ENCODE measurements around the gene ITGB1BP1. TPM values are rescaled to one million over a fixed set of nuclear protein-coding genes. Genes with fewer than 3 reads are reported as not detected.

ITGB1BP1 gene
- total RNA-seq, 2 donors from 2014 or later, result 100 to 143 TPM

DNA sequence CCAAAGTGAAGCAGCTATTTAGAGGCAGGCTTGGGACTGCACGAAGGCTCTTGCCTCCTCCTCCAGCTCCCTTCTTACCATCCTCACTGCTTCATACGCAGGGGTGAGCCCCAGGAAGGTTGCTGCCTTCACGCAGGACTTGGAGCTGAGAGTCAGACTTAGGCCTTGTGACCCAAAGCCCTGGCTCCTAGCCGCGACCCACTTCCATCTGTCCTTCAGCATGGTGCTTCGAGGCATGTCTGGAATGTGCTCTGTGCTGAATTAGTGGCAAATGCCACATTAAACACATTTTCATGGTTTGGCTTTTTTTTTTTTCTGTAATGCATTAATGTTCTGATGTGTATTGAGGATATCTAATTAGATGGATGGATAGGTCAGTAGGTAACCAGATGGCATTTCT, 37.5 kb downstream of the ITGB1BP1 start:
- peak; percentile 70 for DNase-seq (ENCODE audit: low spot score)
- intact Hi-C loops (cut with DNase I), result no loop called here

DNA sequence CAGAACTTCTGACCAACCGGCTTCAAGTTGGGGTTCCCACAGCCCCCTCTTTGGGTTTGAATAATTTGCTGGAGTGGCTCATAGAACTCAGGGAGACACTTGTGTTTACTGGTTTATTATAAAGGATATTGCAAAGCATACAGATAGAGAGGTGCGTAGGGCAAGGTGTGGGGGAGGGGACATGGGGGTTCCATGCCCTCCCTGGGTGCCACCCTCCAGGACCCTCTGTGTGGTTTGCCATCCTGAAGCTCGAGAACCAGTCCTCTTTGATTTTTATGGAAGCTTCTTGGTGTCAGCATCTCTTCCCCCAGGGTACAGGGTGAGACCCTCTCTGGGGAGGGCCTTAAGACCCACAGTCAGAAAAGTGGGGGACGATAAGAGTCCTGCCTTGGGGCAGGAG, 38.8 kb downstream of the ITGB1BP1 start:
- peak; percentile 35 for DNase-seq (ENCODE audit: low spot score)
- intact Hi-C loops (cut with DNase I), result no loop called here

DNA sequence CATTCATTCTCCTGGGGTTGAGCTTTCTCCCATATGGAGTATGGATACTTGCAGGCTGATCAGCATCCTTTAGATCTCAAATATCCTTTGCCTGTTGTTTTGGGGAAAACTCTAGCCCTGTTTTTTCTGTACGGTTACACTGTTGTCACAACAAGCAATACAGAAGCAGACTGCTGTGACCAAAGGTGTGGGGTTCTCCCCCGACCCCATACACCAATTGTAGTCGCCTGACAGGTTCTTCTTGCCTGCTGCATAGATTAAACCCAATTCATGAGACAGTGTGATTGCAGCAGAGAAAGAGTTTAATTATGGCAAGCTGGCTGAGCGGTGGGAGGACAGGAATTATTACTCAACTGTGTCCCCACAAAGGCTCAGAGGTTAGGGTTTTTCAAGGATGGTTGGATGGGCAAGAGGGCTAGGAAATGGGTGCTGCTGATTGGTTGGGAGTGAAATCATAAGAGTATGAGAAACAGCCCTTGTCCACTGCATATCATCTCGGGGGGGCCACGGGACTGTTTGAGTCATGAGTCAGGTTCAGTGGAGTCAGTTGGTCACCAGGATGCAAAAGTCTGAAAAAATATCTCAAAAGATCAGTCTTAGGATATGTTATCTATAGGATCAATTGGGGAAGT, 40.6 kb downstream of the ITGB1BP1 start:
- DNase-seq (ENCODE audit: low spot score), result peak; percentile 35

DNA sequence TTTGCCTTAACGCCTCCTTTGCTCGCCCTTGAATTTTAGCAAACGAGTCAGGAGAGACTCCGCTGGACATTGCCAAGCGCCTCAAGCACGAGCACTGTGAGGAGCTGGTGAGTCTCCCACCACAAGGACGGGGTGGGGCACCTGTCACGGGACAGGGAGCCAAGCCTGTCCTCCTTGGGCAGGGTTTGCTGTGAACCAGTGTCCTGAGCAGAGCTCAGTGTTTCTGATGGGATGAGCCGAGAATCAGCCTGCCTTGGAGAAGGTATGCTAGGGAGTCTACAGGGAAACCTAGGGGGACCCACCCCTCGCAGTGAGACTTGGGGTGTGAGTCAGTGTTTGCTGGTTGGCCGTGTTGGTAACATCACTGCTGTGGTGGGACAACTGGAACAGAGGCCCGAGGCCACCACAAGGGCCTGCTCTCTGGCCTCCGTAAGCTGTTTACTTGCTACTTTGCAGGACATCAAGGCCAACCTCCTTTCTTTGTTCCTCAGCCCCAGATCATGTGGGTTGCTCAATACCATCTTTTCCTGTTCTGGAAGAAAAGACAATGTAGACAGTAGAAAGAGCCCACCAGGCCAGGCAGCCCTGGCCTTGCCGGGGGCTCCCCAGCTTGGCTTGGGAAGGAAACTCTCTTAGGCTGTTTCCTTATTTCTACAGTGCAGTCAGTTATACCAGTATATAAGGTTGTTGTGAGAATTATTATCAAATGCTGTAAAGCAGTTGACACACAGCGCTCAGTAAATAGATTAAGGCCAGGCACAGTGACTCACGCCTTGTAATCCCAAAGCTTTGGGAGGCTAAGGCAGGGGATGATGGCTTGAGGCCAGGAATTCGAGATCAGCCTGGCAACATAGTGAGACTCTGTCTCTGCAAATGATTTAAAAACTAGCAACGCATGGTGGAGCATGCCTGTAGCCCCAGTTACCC, 42.4 kb downstream of the ITGB1BP1 start:
- intact Hi-C loops (cut with DNase I), result no loop called here
- DNase-seq (ENCODE audit: low spot score), result peak; percentile 88

More for the DNA sequence above, 40.6 kb downstream of the ITGB1BP1 start:
- intact Hi-C loops (cut with DNase I), result no loop called here

DNA sequence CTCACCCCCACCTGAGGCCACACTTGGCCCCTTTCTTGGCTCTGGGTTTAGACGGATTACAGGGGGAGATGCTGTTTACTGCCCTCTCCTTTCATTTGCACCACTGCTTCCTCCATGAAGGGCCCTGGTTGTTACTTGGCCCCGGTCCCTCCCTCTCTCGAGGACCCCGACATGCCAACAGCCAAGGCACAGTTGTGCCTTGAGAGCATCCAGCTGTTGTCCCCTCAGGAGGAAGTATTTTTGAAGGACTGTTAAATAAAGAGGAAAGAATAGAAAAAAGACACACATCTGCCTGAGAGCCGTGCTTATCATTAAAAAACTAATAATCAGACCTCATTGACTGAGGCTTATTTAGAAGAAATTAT, 44.0 kb downstream of the ITGB1BP1 start:
- no peak for DNase-seq (ENCODE audit: low spot score)
- intact Hi-C loops (cut with DNase I), result no loop called here

DNA sequence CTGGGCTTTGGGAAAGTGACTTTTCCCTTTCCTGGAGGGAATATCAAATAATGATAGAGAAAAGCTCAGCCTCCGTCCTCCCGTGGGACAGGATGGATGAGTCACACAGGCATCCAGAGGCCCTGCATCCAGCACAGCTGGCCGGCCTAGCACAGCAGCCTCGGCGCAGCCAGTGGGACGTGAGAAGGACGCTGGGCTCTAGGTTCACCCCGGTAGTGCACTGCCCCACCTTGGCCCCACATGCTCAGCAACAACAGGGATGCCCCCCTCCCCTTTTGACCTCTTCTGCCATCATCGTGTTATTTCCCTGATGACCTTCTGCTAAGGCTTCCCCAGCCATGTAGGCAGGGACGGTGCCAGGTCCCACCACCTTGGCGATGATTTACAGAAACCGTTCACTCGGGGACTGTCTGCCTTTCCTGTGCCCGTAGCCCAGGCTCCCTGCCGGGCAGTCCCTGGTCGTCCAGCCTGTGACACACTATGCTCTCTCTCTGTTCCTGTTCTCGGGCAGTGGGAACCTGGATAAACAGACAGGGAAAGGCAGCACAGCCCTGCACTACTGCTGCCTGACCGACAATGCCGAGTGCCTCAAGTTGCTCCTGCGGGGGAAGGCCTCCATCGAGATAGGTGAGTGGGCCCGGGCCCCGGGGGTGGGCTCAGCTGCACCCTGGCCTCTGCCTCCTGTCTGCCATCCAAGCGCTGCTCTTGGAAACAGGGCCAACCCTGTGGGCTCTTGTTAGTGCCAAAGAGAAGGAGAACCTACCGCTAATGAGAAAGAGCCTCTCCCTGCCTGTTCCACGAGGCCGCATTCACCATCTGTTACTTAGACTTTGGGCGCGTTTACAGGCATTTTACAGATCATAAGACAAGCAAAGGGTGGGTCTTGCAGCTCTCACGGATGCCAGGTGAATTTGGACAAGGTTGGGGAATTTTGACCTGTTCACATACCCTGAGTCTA, 44.6 kb downstream of the ITGB1BP1 start:
- intact Hi-C loops (cut with DNase I), result no loop called here
- DNase-seq (ENCODE audit: low spot score), result peak; percentile 94

DNA sequence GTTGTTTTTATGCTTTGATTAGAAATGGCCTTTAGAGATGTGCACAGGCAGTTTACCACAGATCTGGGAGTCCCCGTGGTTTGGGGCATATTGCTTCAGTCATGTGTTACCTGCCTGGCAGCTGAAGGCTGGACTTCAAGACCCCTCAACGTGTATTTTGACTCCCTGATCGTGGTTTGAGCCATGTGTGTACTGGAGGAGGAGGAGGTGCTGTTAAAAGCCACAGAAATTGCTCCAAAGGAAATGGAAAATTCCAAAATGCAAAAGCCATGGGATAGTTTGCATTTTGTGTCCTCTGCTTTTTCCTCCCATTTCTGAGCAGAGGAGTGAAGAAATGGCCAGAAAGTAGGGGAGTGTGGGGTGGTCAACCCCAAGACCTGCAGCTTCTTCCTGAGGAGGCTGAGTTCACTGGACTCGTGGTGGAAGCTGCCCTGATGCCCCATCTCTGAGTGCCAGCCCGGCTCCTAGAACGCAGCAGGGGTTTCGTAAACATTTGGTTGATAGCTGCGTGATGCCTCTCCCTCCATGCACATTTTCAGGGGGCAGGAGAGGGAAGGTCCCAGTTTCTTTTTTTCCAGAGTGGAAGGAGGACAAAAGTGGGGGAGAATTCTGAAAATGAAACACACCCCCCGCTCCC, 45.7 kb downstream of the ITGB1BP1 start:
- intact Hi-C loops (cut with DNase I), result no loop called here
- no peak for DNase-seq (ENCODE audit: low spot score)

DNA sequence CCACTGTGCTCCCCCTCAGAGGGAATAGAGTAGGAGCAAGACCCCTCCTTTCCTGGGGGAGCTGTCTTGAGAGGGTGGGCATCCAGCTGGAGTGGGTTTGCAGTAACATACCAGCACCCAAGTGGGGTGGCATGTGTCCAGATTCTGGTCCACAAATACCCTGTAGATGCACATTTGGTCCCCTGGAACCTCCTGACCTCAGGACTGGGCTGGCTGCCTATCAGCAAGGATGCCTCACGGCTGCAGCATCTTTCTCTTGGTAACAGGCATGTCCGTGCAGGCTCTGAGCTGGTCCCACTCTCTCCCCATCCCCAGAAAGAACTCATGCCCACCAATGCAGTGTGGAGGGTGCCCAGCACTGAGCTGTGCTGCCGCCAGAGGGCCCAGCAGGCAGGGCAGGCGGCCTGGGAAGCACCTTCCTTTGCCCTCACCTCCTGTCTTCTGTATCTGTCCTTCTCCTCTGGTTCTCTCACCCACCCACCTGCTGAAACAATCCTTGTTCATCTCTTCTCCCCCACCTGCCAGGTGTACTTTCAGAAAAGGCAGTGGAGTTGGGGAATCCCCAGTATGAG, 47.4 kb downstream of the ITGB1BP1 start:
- intact Hi-C loops (cut with DNase I), result no loop called here
- DNase-seq (ENCODE audit: low spot score), result no peak

DNA sequence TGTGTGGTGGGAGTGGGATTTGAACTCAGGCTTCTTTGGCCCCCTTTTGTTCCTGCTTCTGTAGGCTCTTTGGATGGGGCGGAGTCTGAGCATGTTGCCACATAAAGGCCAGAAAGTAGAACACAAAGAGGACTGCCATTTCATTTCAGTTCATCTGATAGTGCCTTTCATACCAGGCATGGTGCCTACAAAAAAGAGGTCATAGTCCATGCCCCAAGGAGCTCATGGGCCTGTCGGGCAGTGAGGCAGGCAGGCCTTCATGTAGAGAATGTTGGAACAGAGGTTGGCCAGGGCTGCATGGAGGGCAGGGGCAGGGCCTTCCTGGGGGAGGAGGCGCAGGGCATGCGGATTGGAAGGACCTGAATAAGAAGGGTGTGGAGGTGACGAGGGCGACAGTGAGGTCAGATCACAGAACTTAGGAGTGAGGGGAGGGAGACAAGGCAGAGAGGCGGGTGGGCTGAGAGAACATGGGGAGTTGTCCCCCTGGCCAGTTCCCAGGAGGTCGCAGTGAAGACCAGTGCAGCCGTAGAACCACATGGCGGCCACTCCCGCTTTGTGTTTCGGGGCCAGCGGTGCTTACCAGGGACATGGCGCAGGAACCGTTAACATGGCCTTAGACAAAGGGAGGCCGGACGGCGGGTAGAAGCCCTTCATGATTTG, 49.1 kb downstream of the ITGB1BP1 start:
- intact Hi-C loops (cut with DNase I), result no loop called here
- DNase-seq (ENCODE audit: low spot score), result no peak

DNA sequence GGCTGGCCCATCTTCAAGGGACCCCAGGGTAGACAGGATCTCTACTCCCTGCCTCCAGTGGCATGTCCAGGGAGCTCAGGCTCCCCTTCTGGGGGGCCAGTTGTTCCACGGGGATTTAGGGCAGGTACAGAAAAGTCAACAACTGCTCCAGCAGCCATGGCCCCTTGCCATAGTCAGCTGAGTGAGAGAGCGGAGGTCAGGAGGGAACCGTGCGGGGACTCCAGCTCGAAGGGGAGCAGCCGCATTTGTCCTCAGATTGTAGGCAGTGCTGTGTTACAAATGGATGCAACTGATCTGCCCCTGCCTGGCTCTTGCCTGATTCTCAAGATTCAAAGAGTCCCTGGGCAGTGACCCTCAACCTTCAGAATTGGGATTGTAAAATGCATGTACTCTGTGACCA, 49.9 kb downstream of the ITGB1BP1 start:
- no peak for DNase-seq (ENCODE audit: low spot score)
- intact Hi-C loops (cut with DNase I), result no loop called here

DNA sequence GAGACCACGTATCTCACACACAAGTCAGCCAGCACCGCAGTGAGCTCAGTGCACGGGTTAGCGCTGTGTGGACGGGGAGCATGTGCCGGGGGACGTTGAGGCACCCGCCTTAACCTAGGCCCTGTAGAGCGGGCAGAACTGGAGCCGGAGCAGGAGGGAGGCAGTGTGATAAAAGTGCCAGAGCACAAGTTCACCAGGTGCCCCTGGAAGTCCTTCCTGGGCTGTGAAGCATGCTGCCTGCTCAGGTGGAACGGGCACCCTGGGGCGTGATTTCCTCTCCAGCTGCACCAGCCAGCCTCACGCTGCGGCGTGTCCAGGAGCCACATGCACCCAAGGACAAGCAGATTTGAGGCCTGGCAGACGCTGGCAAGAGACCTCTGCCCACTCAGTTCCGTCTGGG, 50.3 kb downstream of the ITGB1BP1 start:
- intact Hi-C loops (cut with DNase I), result no loop called here

DNA sequence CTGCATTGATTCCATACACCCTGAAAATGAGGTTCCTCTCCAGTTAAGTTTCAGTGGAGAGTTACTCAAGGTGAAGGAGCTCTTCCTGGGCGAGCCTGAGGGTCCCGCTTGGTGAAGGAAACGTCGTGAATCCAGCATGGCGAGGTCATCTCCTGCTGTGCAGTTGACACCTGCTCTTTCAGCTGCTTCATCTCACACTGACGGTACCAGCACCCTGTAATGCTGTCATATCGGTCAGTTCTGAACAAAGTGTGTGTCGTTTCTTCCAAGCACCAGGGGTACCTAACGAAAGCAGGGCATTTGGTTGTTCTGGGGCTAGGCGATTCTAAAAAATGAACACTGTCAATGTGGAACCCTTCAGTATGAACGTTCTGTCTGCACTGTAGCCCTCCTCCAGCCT, 52.6 kb downstream of the ITGB1BP1 start:
- DNase-seq (ENCODE audit: low spot score), result no peak
- intact Hi-C loops (cut with DNase I), result no loop called here

More for the DNA sequence above, 50.3 kb downstream of the ITGB1BP1 start:
- no peak for DNase-seq (ENCODE audit: low spot score)

DNA sequence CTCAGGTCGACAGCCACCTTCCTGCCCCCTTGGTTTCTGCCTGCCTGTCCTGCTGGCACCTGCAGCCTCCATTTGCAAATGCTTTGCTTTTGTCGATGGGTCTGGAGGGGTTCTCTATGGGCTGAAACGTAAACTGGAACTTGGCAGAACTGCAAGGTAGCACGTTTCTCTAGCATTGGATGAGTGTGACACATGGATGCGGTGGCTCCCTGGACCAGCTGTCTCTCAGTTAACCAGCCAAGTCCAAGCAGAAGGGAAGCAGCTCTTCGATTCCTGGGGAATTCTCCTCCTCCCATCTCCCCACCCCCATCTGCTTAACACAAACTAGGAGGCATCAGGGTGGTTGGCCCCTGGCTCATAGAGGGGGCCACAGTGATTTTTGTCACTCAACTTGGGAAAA, 57.3 kb downstream of the ITGB1BP1 start:
- DNase-seq (ENCODE audit: low spot score), result no peak
- intact Hi-C loops (cut with DNase I), result no loop called here

DNA sequence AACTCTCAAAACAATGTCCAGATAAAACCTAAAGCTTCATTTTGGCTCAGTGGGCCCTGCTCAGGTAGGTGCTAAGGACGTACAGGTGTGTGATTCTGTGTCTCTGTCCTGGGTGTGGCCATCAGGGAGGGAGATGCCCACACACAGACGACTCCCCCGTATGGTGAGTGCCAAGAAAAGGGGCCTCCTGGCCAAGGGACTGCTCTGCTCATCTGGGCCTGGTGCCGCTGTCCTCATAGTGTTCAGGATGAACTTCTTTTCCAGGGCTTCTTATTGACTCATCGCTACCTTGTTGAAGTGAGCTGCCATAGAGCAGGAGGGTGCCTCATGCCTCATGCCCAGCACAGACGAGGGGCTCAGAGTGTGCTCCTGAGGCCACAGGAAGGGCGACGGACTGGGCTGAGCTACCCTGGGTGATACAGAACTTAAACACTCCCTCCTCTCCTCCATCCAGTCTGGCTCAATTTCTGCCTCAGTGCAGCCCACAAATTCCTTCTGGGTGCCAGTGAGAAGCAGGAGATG, 57.8 kb downstream of the ITGB1BP1 start:
- no peak for DNase-seq (ENCODE audit: low spot score)
- intact Hi-C loops (cut with DNase I), result no loop called here

DNA sequence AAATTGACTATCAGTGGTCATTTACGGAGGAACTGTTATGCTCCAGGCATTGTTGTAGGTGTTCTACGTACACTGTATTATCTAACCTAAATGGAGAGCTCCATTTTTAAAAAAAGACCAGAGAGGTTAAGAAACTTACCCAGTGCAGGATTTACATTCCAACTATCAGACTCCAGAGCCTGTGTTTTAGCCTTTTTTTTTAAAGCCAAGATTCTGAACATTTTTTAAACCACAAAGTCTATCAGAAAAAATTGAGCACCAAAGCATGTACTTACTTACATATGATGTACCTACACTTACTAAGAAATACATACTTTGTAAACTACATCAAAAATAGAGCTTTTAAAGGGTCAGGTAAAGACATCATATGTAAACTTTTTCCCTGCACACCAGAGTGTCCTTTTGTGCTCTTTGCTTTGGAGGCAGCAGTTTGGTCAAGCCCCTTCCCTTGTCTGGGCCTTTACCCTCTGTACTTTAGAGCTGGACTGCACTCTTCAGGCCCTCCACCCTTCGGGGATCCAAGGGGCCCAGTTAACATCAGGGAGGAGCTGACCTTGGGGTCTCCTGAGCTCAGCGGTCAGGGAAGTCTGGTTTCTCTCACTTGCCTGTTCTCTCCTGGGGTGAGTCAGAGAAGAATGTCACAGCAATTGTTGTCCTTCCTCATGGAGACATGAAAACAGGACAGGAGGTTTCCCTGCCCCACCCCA, 58.4 kb downstream of the ITGB1BP1 start:
- intact Hi-C loops (cut with DNase I), result no loop called here

DNA sequence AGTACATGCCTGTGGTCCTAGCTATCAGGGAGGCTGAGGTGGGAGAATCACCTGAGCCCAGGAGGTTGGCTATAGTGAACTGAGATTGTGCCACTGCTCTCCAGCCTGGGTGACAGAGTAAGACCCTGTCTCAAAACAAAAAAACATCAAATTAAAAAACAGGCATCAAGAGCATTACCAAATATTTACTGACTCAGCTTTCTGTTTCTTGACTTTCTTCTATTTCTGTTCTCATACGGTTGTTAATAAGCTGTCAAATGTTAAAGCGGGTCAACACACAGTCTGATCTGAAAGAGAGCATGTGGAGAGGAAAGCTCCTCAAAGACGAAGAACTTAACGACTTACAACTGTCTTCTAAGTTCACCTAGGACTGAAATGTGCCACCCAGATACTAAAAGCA, 59.0 kb downstream of the ITGB1BP1 start:
- no peak for DNase-seq (ENCODE audit: low spot score)
- intact Hi-C loops (cut with DNase I), result no loop called here

More for the DNA sequence above, 58.4 kb downstream of the ITGB1BP1 start:
- no peak for DNase-seq (ENCODE audit: low spot score)

DNA sequence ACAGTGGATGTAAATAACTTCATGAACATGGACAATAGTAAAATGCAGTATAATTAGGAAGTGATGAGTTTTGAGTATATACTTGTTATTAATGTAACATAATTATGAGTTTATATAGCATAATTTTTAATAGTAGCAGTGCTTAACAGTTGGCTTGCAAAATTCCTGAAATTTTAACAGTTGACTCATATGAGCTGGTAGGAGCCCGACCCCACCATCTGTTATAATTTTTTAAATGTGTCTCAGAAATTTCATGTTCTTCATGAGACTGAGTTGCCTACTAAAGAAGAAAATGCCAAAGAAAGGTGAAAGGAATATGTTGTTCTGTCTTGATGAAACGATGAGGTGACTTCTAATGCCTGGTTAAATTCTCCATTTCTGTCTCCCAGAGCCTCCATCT, 62.6 kb downstream of the ITGB1BP1 start:
- intact Hi-C loops (cut with DNase I), result no loop called here
- no peak for DNase-seq (ENCODE audit: low spot score)

DNA sequence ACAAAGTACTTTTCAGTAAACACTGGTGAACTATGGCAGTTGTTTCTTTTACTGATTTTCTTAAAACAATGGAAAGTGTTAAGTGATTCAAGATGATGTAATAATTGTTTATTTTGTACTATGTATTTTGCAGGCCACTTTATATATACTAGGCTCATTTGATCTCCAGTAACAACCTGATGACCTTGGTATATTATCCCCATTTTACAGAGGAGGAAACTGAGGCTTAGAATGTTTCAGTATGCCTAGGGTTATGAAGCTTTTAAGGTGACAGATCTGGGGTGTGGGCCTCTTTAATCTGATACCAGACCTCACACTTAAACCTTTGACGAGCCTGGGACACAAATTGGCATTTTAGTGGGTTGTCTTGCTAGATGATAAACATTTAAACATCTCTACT, 63.2 kb downstream of the ITGB1BP1 start:
- DNase-seq (ENCODE audit: low spot score), result no peak
- intact Hi-C loops (cut with DNase I), result no loop called here
